BLaER1 treated with 17β-estradiol and CSF1 and Interleukin-3, amounts not matched to agents 10 nM and 100 nM (cell line): ENCODE results near the gene MEGF6.

Experiments
- H3K27ac ChIP-seq, 11 experiments: shearing (Covaris generic); formaldehyde crosslinking; 2 replicates each; pipeline ENCODE4 v1.8.1; 2022
- H3K27me3 ChIP-seq, 11 experiments: shearing (Covaris generic); formaldehyde crosslinking; 2 replicates each; pipeline ENCODE4 v1.8.1; 2022
- H3K36me3 ChIP-seq, 11 experiments: shearing (Covaris generic); formaldehyde crosslinking; 2 replicates each; pipeline ENCODE4 v1.8.1; 2022
- H3K4me1 ChIP-seq, 10 experiments: shearing (Covaris generic); formaldehyde crosslinking; 2 replicates each; pipeline ENCODE4 v1.8.1; 2022
- H3K4me2 ChIP-seq, 11 experiments: shearing (Covaris generic); formaldehyde crosslinking; 2 replicates each; pipeline ENCODE4 v1.8.1; 2022
- H3K4me3 ChIP-seq, 10 experiments: shearing (Covaris generic); formaldehyde crosslinking; 2 replicates each; pipeline ENCODE4 v1.8.1; 2022
- H3K9ac ChIP-seq, 11 experiments: shearing (Covaris generic); formaldehyde crosslinking; 2 replicates each; pipeline ENCODE4 v1.8.1; 2022
- H3K9me3 ChIP-seq, 11 experiments: shearing (Covaris generic); formaldehyde crosslinking; replicated peaks in 1 of 11; 2 replicates each; pipeline ENCODE4 v1.8.1; 2022
- H4K20me1 ChIP-seq, 11 experiments: shearing (Covaris generic); formaldehyde crosslinking; 2 replicates each; pipeline ENCODE4 v1.8.1; 2022
- Cebpa-rat ChIP-seq, 11 experiments: shearing (Covaris generic); IDR thresholded peaks; 2 replicates each; pipeline ENCODE4 v1.8.1; 2022

MEGF6 gene

GRCh38 chr1:3492545-3493246 lies 118.6 kb downstream of the MEGF6 start:
- H3K27me3 ChIP-seq = no peaks in the 10 kb centered on the region
- H3K27ac ChIP-seq = no peak overlapping the region
- peaks cover 26 to 49% (median 38%) of the 10 kb centered on the region in 10 experiments for H3K4me1 ChIP-seq
- no peak overlapping the region for H3K4me2 ChIP-seq
- no peak overlapping the region for H3K9ac ChIP-seq
- no peak for TF ChIP-seq Cebpa-rat (IDR thresholded peaks at IDR 0.05)
- peaks cover 5 to 36% (median 24%) of the 10 kb centered on the region in 11 experiments; a peak in 20 of 22 replicates for H3K36me3 ChIP-seq
- peaks cover 14 to 22% (median 19%) of the 10 kb centered on the region in 11 experiments for H3K9me3 ChIP-seq
- no peak overlapping the region for H3K4me3 ChIP-seq
- peaks cover 0 to 73% (median 53%) of the 10 kb centered on the region in 11 experiments; a peak in 18 of 22 replicates for H4K20me1 ChIP-seq

- Histone ChIP-seq H3K27ac (no peak overlapping the region), H3K9me3 (peaks cover 14 to 22% (median 19%) of the 10 kb centered on the region in 11 experiments), H3K9ac (no peak overlapping the region), H3K4me3 (no peak overlapping the region; a peak in 1 of 20 replicates), H3K4me2 (peak overlapping the region; percentile 37 to 76 (median 50); a peak in 13 of 22 replicates), H3K27me3 (no peaks in the 10 kb centered on the region), H3K4me1 (peaks cover 16 to 38% (median 27%) of the 10 kb centered on the region in 10 experiments), H3K36me3 (peaks cover 5 to 36% (median 24%) of the 10 kb centered on the region in 11 experiments; a peak in 20 of 22 replicates), H4K20me1 (peaks cover 0 to 62% (median 42%) of the 10 kb centered on the region in 11 experiments; a peak in 18 of 22 replicates)
- TF ChIP-seq Cebpa-rat (IDR thresholded peaks at IDR 0.05) = no peak
Observed at GRCh38 chr1:3491291-3492246, 119.7 kb downstream of the MEGF6 start.

DNA sequence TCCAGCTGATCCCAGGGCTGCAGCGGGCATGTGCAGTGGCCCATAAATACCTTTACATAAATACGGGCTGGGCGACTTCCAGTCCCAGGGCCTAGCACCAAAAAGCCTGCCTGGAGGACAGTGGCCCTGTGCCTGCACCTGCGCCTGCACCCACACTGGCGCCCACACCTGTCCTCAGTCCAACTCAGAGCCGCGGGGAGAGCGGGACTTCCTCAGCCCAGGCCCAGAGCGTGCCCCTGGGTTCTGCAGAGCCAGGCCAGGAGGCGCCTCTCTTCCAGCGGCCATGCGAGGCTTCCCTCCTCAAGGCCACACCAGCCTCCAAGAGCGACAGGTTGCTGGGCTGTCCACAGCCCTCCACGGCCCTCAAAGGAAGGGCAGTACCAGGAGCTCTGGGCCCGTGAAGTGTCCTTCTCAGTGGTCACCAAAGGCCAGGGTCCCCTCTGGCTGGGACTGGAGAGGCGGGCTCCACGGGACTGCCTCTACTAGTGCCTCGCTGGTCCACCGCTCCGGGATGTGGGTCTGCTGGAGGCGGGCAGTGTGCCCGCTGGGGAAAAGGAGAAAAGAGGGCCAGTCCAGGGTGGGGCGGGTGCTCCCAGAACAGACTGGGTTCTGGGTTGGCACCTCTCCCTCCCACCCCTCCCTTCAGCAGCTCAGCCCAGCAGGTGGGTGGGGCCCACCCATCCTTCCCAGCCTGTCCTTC lies 121.1 kb downstream of the MEGF6 start:
- peaks cover 14 to 22% (median 19%) of the 10 kb centered on the region in 11 experiments for H3K9me3 ChIP-seq
- no peak overlapping the region for H3K4me3 ChIP-seq
- TF ChIP-seq Cebpa-rat (IDR thresholded peaks at IDR 0.05) = no peak
- H3K27ac ChIP-seq = no peak overlapping the region
- no peak overlapping the region for H3K4me2 ChIP-seq
- peaks cover 5 to 36% (median 24%) of the 10 kb centered on the region in 11 experiments; a peak in 20 of 22 replicates for H3K36me3 ChIP-seq
- H3K4me1 ChIP-seq = peaks cover 2 to 24% (median 14%) of the 10 kb centered on the region in 10 experiments; a peak in 18 of 20 replicates
- H4K20me1 ChIP-seq = peaks cover 0 to 49% (median 31%) of the 10 kb centered on the region in 11 experiments; a peak in 18 of 22 replicates
- H3K9ac ChIP-seq = no peak overlapping the region
- H3K27me3 ChIP-seq = no peaks in the 10 kb centered on the region

- H3K4me2 ChIP-seq = no peak overlapping the region
- H3K36me3 ChIP-seq = peaks cover 5 to 27% (median 24%) of the 10 kb centered on the region in 11 experiments; a peak in 20 of 22 replicates
- no peak overlapping the region for H3K27ac ChIP-seq
- no peak for TF ChIP-seq Cebpa-rat (IDR thresholded peaks at IDR 0.05)
- H3K9ac ChIP-seq = no peak overlapping the region
- H4K20me1 ChIP-seq = peaks cover 0 to 47% (median 20%) of the 10 kb centered on the region in 11 experiments; a peak in 16 of 22 replicates
- peaks cover 0 to 13% (median 2%) of the 10 kb centered on the region in 10 experiments; a peak in 3 of 20 replicates for H3K4me1 ChIP-seq
- no peak overlapping the region for H3K4me3 ChIP-seq
- peaks cover 14 to 22% (median 19%) of the 10 kb centered on the region in 11 experiments for H3K9me3 ChIP-seq
- H3K27me3 ChIP-seq = no peaks in the 10 kb centered on the region
Observed at GRCh38 chr1:3488432-3488831, 122.9 kb downstream of the MEGF6 start.

- H3K27me3 ChIP-seq = peaks cover 0 to 20% (median 14%) of the 10 kb centered on the region in 11 experiments; a peak in 14 of 22 replicates
- peaks cover 0 to 17% (median 10%) of the 10 kb centered on the region in 10 experiments; a peak in 14 of 20 replicates for H3K4me1 ChIP-seq
- no peak for TF ChIP-seq Cebpa-rat (IDR thresholded peaks at IDR 0.05)
Observed at GRCh38 chr1:3485016-3485415, 126.3 kb downstream of the MEGF6 start.

DNA sequence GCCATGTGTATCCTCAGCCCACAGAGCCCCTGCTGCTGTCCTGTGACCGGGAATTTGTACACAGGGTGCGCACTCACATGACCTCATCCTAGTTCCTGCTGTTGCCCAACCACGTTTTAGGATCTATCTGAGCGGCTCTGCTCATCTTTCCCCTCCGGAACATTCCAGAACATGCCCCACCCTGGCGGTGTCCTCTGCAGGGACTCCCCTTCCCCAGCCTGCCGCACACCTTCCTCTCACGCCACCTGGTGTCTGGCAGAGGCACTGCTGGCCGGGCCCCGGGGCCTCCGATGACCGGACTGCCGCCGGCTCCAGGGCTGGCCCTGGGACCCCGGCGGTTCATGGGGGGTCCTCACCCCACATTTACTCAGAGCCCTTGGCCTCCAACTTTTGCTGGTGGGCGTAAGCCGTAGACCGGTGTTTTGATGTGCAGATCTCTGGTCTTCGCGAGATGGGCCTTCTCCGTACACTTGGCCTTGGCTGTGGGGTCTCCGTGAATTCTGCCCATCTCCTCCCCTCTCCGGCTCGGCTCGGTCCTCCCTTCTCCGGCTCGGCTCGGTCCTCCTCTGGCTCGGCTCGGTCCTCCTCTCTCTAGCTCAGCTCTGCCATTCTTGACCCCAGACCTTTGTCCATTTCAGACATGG lies 127.4 kb downstream of the MEGF6 start:
- H3K4me1 ChIP-seq = peaks cover 0 to 28% (median 20%) of the 10 kb centered on the region in 10 experiments; a peak in 14 of 20 replicates
- H3K27ac ChIP-seq = no peak overlapping the region
- H4K20me1 ChIP-seq = peaks cover 0 to 59% (median 40%) of the 10 kb centered on the region in 11 experiments; a peak in 17 of 22 replicates
- TF ChIP-seq Cebpa-rat (IDR thresholded peaks at IDR 0.05) = no peak
- no peak overlapping the region for H3K4me2 ChIP-seq
- no peak overlapping the region for H3K9ac ChIP-seq
- peaks cover 5 to 11% (median 10%) of the 10 kb centered on the region in 11 experiments; a peak in 20 of 22 replicates for H3K36me3 ChIP-seq
- no peak overlapping the region for H3K4me3 ChIP-seq
- H3K9me3 ChIP-seq = peaks cover 9 to 11% (median 11%) of the 10 kb centered on the region in 11 experiments
- peaks cover 0 to 29% (median 20%) of the 10 kb centered on the region in 11 experiments; a peak in 15 of 22 replicates for H3K27me3 ChIP-seq

More at GRCh38 chr1:3485016-3485415, 126.3 kb downstream of the MEGF6 start:
- Histone ChIP-seq H4K20me1 (peaks cover 0 to 52% (median 31%) of the 10 kb centered on the region in 11 experiments; a peak in 17 of 22 replicates), H3K4me3 (no peak overlapping the region), H3K9ac (no peak overlapping the region), H3K27ac (no peak overlapping the region), H3K9me3 (peaks cover 14 to 21% (median 19%) of the 10 kb centered on the region in 11 experiments), H3K4me2 (no peak overlapping the region), H3K36me3 (peaks cover 5 to 22% (median 21%) of the 10 kb centered on the region in 11 experiments; a peak in 20 of 22 replicates)

GRCh38 chr1:3483380-3483779 lies 127.9 kb downstream of the MEGF6 start:
- Histone ChIP-seq H3K9me3 (peaks cover 4 to 6% (median 5%) of the 10 kb centered on the region in 11 experiments), H3K4me3 (no peak overlapping the region), H3K27me3 (peaks cover 0 to 34% (median 21%) of the 10 kb centered on the region in 11 experiments; a peak in 16 of 22 replicates), H4K20me1 (peaks cover 0 to 65% (median 43%) of the 10 kb centered on the region in 11 experiments; a peak in 17 of 22 replicates), H3K9ac (no peak overlapping the region), H3K36me3 (peaks cover 0 to 5% (median 5%) of the 10 kb centered on the region in 11 experiments; a peak in 16 of 22 replicates), H3K4me1 (peaks cover 0 to 32% (median 22%) of the 10 kb centered on the region in 10 experiments; a peak in 14 of 20 replicates), H3K27ac (no peak overlapping the region), H3K4me2 (no peak overlapping the region; a peak in 1 of 22 replicates)
- no peak for TF ChIP-seq Cebpa-rat (IDR thresholded peaks at IDR 0.05)
